GM12878 (cell line): ENCODE results near the gene GMDS.

Source experiments
- ASH2L ChIP-seq: fragments of 300-600, 200-600 bp; sonication (generic); IDR thresholded peaks from 2 replicates; pipeline ENCODE4 v1.6.1; 2017; ENCODE audit warnings: low read depth, mild to moderate bottlenecking, borderline replicate concordance
- BHLHE40 ChIP-seq, 2 experiments: fragments of 450-650 bp in 1 of 2; IDR thresholded peaks; 2 replicates each; pipeline ENCODE4 v1.6.1; 2011 to 2017; ENCODE audit warnings: low read depth in 2 of 2, borderline replicate concordance in 1 of 2, improper control_type of control experiment in 1 of 2, low read length in 1 of 2, mild to moderate bottlenecking in 1 of 2
- MXI1 ChIP-seq: fragments of 150-350 bp; IDR thresholded peaks from 2 replicates; pipeline ENCODE4 v1.6.1; 2011; ENCODE audit warnings: low read depth, mild to moderate bottlenecking, inconsistent platforms, low read length, improper control_type of control experiment
- MYC ChIP-seq: IDR thresholded peaks from 2 replicates; pipeline ENCODE4 v1.6.1; 2011; ENCODE audit warnings: mild to moderate bottlenecking, low read length, moderate library complexity, inconsistent platforms; ENCODE audit not compliant: insufficient read depth, insufficient replicate concordance, insufficient read length, severe bottlenecking
- NBN ChIP-seq: fragments of 450-650 bp; IDR thresholded peaks from 2 replicates; pipeline ENCODE4 v1.6.1; 2016
- POLR2A ChIP-seq: IDR thresholded peaks from 2 replicates; pipeline ENCODE4 v1.6.1; 2011; ENCODE audit warnings: low read depth, mild to moderate bottlenecking, low read length
- POLR2AphosphoS5 ChIP-seq: IDR thresholded peaks from 2 replicates; pipeline ENCODE4 v1.6.1; 2011; ENCODE audit warnings: mild to moderate bottlenecking, low read length, inconsistent platforms
- YBX1 ChIP-seq: fragments of 450-650 bp; IDR thresholded peaks from 2 replicates; pipeline ENCODE4 v1.6.1; 2016; ENCODE audit warnings: antibody characterized with exemption
- TF ChIP-seq, protein P1 (sequence below), 3 experiments: IDR thresholded peaks in 2 of 3; conservative IDR thresholded peaks in 1 of 3; 2 replicates each; pipeline ENCODE4 v1.5.1; 2011; ENCODE audit warnings: low read depth in 3 of 3, low read length in 3 of 3, mild to moderate bottlenecking in 3 of 3, control low read depth in 2 of 3, moderate library complexity in 2 of 3, inconsistent platforms in 1 of 3, mixed read lengths in 1 of 3; ENCODE audit not compliant: control insufficient read depth in 2 of 3, insufficient read depth in 1 of 3; ENCODE audit errors: extremely low read depth in 1 of 3
- TF ChIP-seq, protein P2 (sequence below): IDR thresholded peaks from 2 replicates; pipeline ENCODE4 v1.6.1; 2012; ENCODE audit warnings: mild to moderate bottlenecking, low read depth, low read length
- TF ChIP-seq, protein P3 (sequence below): fragments of 450-650 bp; formaldehyde crosslinking; IDR thresholded peaks from 2 replicates; pipeline ENCODE4 v1.5.0; 2022; ENCODE audit warnings: mild to moderate bottlenecking, missing genetic modification characterization
- TF ChIP-seq, protein P4 (sequence below): IDR thresholded peaks from 2 replicates; pipeline ENCODE4 v1.6.1; 2012; ENCODE audit warnings: low read depth, low read length, improper control_type of control experiment

DNA sequence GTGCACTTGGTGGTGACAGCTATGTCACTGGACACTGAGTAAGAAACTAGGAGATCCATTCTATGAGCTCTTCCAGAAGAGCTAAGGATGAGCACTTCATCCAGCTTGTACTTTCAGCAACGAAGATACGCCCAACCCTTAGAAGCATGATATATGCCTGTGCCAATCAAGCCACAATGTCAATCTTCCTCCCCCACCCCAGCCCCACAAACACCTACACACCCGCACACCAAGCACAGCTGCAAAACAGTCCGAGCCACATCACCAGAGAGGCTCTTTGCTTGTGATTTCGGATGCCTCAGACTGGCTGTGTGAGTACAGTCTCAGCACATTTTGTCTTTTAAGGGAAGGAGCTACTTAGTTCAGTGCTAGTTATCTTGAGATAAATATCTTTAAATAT, 375.2 kb downstream of the GMDS start:
- TF ChIP-seq YBX1 (no peak), MXI1 (no peak), MYC (no peak), ASH2L (no peak), POLR2A (no peak), POLR2AphosphoS5 (no peak), NBN (no peak), BHLHE40 (IDR thresholded peaks at IDR 0.05; ENCODE audit: borderline replicate concordance in 1 of 2, low read depth in 2 of 2, low read length in 1 of 2) (no peak)
- TF ChIP-seq, protein P1, sequence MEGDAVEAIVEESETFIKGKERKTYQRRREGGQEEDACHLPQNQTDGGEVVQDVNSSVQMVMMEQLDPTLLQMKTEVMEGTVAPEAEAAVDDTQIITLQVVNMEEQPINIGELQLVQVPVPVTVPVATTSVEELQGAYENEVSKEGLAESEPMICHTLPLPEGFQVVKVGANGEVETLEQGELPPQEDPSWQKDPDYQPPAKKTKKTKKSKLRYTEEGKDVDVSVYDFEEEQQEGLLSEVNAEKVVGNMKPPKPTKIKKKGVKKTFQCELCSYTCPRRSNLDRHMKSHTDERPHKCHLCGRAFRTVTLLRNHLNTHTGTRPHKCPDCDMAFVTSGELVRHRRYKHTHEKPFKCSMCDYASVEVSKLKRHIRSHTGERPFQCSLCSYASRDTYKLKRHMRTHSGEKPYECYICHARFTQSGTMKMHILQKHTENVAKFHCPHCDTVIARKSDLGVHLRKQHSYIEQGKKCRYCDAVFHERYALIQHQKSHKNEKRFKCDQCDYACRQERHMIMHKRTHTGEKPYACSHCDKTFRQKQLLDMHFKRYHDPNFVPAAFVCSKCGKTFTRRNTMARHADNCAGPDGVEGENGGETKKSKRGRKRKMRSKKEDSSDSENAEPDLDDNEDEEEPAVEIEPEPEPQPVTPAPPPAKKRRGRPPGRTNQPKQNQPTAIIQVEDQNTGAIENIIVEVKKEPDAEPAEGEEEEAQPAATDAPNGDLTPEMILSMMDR (IDR thresholded peaks at IDR 0.05 in 2 of 3, conservative IDR thresholded peaks at IDR 0.05 in 1 of 3; ENCODE audit: control insufficient read depth in 2 of 3, extremely low read depth in 1 of 3, insufficient read depth in 1 of 3, low read depth in 3 of 3, low read length in 3 of 3) = no peak
- TF ChIP-seq, protein P2, sequence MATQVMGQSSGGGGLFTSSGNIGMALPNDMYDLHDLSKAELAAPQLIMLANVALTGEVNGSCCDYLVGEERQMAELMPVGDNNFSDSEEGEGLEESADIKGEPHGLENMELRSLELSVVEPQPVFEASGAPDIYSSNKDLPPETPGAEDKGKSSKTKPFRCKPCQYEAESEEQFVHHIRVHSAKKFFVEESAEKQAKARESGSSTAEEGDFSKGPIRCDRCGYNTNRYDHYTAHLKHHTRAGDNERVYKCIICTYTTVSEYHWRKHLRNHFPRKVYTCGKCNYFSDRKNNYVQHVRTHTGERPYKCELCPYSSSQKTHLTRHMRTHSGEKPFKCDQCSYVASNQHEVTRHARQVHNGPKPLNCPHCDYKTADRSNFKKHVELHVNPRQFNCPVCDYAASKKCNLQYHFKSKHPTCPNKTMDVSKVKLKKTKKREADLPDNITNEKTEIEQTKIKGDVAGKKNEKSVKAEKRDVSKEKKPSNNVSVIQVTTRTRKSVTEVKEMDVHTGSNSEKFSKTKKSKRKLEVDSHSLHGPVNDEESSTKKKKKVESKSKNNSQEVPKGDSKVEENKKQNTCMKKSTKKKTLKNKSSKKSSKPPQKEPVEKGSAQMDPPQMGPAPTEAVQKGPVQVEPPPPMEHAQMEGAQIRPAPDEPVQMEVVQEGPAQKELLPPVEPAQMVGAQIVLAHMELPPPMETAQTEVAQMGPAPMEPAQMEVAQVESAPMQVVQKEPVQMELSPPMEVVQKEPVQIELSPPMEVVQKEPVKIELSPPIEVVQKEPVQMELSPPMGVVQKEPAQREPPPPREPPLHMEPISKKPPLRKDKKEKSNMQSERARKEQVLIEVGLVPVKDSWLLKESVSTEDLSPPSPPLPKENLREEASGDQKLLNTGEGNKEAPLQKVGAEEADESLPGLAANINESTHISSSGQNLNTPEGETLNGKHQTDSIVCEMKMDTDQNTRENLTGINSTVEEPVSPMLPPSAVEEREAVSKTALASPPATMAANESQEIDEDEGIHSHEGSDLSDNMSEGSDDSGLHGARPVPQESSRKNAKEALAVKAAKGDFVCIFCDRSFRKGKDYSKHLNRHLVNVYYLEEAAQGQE = no peak
- TF ChIP-seq, protein P3, sequence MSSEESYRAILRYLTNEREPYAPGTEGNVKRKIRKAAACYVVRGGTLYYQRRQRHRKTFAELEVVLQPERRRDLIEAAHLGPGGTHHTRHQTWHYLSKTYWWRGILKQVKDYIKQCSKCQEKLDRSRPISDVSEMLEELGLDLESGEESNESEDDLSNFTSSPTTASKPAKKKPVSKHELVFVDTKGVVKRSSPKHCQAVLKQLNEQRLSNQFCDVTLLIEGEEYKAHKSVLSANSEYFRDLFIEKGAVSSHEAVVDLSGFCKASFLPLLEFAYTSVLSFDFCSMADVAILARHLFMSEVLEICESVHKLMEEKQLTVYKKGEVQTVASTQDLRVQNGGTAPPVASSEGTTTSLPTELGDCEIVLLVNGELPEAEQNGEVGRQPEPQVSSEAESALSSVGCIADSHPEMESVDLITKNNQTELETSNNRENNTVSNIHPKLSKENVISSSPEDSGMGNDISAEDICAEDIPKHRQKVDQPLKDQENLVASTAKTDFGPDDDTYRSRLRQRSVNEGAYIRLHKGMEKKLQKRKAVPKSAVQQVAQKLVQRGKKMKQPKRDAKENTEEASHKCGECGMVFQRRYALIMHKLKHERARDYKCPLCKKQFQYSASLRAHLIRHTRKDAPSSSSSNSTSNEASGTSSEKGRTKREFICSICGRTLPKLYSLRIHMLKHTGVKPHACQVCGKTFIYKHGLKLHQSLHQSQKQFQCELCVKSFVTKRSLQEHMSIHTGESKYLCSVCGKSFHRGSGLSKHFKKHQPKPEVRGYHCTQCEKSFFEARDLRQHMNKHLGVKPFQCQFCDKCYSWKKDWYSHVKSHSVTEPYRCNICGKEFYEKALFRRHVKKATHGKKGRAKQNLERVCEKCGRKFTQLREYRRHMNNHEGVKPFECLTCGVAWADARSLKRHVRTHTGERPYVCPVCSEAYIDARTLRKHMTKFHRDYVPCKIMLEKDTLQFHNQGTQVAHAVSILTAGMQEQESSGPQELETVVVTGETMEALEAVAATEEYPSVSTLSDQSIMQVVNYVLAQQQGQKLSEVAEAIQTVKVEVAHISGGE (CRISPR knock-in tag) = no peak
- TF ChIP-seq, protein P4, sequence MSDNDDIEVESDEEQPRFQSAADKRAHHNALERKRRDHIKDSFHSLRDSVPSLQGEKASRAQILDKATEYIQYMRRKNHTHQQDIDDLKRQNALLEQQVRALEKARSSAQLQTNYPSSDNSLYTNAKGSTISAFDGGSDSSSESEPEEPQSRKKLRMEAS = no peak
